Measurements from ENCODE around the gene TIGD7. TPM values are rescaled to one million over a fixed set of nuclear protein-coding genes. Genes with fewer than 3 reads are reported as not detected.
A peak's percentile ranks its signal among the peaks of the same experiment; 100 is the strongest.

TIGD7 gene
- total and polyA plus RNA-seq, 12 donors, result 2.1 to 8.7 (median 4.5) TPM

GRCh38 chr16:3327514-3327913, 22.3 kb upstream of the TIGD7 start:
- no peak for DNase-seq
- WGBS, 4 donors, result 74 to 94% (median 85%) methylated on average over 4 of the region's 4 CpGs
- no peaks in the 10 kb centered on the region for H3K27me3 ChIP-seq
- intact Hi-C loops (cut with DNase I), result no loop called here
- TF ChIP-seq POLR2A (IDR thresholded peaks at IDR 0.05) (no peak), CTCF (IDR thresholded peaks at IDR 0.05) (no peak)
- H3K4me3 ChIP-seq, result no peak overlapping the region
- no peaks in the 10 kb centered on the region for H3K36me3 ChIP-seq (replicated peaks in 1 of 2)
- H3K4me1 ChIP-seq (replicated peaks in 1 of 2), result no peaks in the 10 kb centered on the region
- no peak overlapping the region for H3K27ac ChIP-seq
- H3K9me3 ChIP-seq (replicated peaks in 1 of 3), result peaks cover 0 to 12% (median 0%) of the 10 kb centered on the region in 3 donors

GRCh38 chr16:3321816-3322215, 16.6 kb upstream of the TIGD7 start:
- H3K4me3 ChIP-seq, result no peak overlapping the region
- no peaks in the 10 kb centered on the region for H3K27me3 ChIP-seq
- H3K4me1 ChIP-seq (replicated peaks in 1 of 2), result no peaks in the 10 kb centered on the region
- TF ChIP-seq CTCF (IDR thresholded peaks at IDR 0.05) (no peak), POLR2A (IDR thresholded peaks at IDR 0.05) (no peak)
- no peaks in the 10 kb centered on the region for H3K36me3 ChIP-seq (replicated peaks in 1 of 2)
- peaks cover 0 to 61% (median 17%) of the 10 kb centered on the region in 3 donors for H3K9me3 ChIP-seq (replicated peaks in 1 of 3)
- no peak for DNase-seq
- intact Hi-C loops (cut with DNase I), result no loop called here
- H3K27ac ChIP-seq, result no peak overlapping the region
- WGBS, 4 donors, result 60 to 67% (median 63%) methylated on average over 2 of the region's 2 CpGs

GRCh38 chr16:3317315-3317999, 12.2 kb upstream of the TIGD7 start:
- intact Hi-C loops (cut with DNase I), result loop anchor here (10.0 kb wide), 2 partner anchors 87 to 93 kb away; partner anchors contain the start of genes ZNF174 (in 1 of the 2) and ZSCAN32 (in 1 of the 2)
- no peak for DNase-seq
- Histone ChIP-seq H3K9me3 (replicated peaks in 1 of 3) (peaks cover 0 to 88% (median 30%) of the 10 kb centered on the region in 3 donors), H3K4me1 (replicated peaks in 1 of 2) (no peaks in the 10 kb centered on the region), H3K36me3 (replicated peaks in 1 of 2) (no peaks in the 10 kb centered on the region), H3K27me3 (no peaks in the 10 kb centered on the region), H3K4me3 (peak overlapping the region in 1 of 4 donors; percentile 7), H3K27ac (no peak overlapping the region)
- 94 to 98% (median 97%) methylated on average over 3 of the region's 3 CpGs for WGBS, 4 donors
- TF ChIP-seq CTCF (IDR thresholded peaks at IDR 0.05) (no peak), POLR2A (IDR thresholded peaks at IDR 0.05) (no peak)

- Histone ChIP-seq H3K4me3 (no peak overlapping the region), H3K4me1 (replicated peaks in 1 of 2) (peaks cover 0 to 1% of the 10 kb centered on the region in 2 donors), H3K27ac (no peak overlapping the region), H3K36me3 (replicated peaks in 1 of 2) (peaks cover 0 to 12% of the 10 kb centered on the region in 2 donors), H3K27me3 (no peaks in the 10 kb centered on the region), H3K9me3 (replicated peaks in 1 of 3) (peaks cover 0 to 55% (median 9%) of the 10 kb centered on the region in 3 donors)
- TF ChIP-seq CTCF (IDR thresholded peaks at IDR 0.05) (no peak), POLR2A (IDR thresholded peaks at IDR 0.05) (no peak)
- no peak for DNase-seq
- intact Hi-C loops (cut with DNase I), result loop anchor here (10.0 kb wide), 2 partner anchors 87 to 93 kb away; partner anchors contain the start of genes ZNF174 (in 1 of the 2) and ZSCAN32 (in 1 of the 2)
- 94 to 96% (median 95%) methylated on average over 4 of the region's 4 CpGs for WGBS, 4 donors
Observed at GRCh38 chr16:3311496-3311895, 6.3 kb upstream of the TIGD7 start.
